Measurements from ENCODE around the gene MAS1L.

MAS1L gene

GRCh38 chr6:29487660-29488059 is at the start of gene MAS1L:
MAS1L (minus strand) TSS chr6:29487956; CDS start chr6:29487902, 54 bp downstream.
- no peak for DNase-seq (ENCODE audit: low spot score)

DNA sequence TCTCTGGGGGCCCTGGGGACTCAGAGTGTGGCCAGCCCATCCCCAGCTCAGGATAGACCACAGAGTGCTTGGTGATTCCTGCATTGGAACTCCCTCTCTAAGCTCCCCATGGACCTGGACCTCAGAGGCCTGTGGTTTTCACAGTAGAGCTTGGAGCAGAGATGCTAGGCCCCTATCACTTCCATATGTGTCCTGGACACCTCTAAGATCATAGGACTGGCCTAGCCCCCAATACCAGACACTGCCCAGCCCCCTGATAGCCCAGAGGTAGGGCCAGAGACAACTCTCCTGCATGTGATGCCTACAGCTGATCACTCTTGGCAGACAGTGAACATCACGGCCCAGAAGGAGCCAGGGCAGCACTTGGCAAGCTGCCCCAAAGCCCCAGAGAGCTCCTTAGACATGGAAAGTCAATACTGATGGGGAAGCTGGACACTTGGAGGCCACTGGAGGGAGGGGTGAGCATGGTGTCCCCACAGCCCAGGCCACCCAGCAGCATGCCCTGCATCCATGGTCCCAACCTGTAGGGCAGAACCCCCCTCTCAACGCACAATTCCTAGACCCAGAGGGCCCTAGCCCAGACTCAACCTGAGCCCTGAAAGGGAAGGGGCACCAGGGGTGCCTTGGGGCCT is 44.7 kb upstream of the MAS1L start:
- no peak for DNase-seq (ENCODE audit: low spot score)

DNA sequence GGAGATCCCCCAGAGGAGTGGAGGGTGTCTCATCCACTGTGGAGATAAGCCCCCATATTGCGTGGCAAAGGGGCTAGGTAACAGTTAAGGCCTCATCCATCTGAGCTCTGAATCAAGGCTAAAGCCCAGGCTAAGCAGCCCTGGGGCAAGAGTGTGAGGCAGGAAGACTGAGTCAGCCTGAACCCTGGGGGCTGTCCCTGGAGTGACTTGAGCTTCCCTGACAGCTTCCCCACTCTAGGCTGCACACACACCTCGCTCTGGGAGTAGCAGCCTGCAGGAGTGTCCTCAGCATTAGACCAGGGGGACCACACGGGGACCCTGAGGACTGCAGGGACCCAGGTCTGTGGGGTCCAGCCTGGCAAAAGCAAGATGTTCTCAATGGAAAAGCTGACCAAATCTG is 43.9 kb upstream of the MAS1L start:
- DNase-seq (ENCODE audit: low spot score), result no peak

- DNase-seq (ENCODE audit: low spot score), result no peak
Observed at GRCh38 chr6:29530671-29531310, 43.0 kb upstream of the MAS1L start.

DNA sequence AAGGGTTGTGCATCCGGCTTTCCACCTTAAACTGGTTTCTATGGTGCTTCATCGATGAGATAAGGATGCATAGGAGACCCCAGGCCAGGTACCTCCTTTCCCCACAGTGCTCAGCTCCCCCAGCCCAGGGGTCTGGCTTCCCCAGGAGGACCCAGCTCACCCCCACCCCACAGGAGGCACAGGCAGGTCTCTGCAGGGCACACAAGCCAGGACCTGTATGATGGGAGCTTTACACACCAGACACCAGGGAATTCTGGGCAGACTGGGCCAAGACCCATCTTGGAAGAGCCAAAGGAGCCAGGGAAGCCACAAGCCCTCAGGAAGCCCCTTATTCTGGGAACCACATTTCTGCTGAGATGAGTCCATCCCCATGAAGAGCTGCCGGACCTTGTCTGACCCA is 42.2 kb upstream of the MAS1L start:
- DNase-seq (ENCODE audit: low spot score), result no peak

DNA sequence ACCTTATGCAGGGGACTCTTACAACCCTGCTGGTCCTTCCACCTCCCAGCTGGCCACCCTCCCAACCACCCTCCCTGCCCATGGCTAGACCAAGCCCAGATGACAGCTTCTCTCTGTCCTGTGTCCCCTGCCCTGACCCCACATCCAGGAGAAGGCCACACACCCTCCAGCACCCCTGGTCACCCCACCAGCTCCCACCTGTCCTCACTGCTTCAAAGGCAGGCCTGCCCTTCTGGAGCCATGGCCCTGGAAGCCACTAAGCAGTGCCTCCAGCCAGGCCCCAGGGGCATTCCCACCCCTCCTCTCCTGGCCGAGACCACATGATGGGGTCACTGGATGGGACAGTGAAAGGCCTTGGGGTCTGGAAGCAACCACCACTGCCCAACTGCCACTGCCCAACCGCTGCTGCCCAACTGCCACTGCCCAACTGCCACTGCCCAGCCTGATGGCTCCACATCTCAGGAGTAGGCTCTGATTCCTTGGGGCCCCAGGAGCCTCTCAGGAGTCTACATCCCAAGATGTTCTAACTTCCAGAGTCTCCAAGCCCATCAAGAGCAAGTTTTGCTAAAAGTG is 41.3 kb upstream of the MAS1L start:
- DNase-seq (ENCODE audit: low spot score), result no peak

DNA sequence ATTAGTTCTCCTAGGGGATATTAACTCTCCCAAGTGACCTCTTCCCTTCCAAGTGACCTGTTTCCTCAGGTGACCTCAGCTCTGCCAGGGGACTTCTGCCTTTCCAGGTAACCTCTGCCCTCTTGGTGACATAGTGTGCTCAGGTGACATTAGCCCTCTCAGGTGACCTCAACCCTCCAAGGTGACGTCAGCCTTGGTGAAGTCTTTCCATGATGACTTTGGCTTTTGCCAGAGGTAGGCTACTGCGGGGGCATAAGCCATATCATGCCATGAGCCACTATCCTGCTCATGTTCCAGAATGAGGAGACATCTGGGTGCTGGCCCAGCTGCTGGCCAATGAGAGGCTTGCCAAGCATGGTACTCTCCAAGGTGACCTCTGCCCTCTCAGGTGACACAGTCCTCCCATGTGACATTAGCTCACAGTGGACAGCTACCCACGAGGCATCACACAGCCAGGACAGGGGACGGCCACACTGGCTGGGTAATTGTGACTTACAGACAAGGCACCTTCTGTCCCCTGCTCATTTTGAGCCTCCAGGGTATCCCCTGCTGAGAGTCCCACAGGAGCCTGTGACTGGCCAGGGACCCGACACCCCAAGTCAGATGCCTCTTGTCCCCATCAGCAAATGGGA is 40.7 kb upstream of the MAS1L start:
- DNase-seq (ENCODE audit: low spot score), result no peak

GRCh38 chr6:29527564-29527963 is 39.8 kb upstream of the MAS1L start:
- no peak for DNase-seq (ENCODE audit: low spot score)

DNA sequence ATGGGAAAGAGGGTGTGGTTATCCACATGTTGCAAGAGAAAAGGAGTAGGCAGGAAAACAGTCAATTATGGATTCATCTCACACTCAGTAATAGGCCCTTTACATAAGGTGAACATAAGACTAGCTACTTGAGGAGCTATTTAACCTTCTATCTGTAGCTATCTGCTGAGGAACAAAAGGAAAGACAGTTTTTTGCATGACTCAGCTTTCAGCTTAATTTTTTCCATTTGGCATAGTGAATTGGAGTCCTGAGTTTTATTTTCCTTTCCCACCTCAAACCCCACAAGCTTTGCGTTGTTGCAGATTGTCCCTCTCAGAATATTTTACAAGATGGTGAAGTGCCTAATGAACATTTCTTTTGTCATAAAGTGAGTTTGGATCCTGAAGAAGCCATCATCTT is 39.4 kb upstream of the MAS1L start:
- peak; percentile 3 for DNase-seq (ENCODE audit: low spot score)

GRCh38 chr6:29525311-29525639 is 37.5 kb upstream of the MAS1L start:
- no peak for DNase-seq (ENCODE audit: low spot score)

GRCh38 chr6:29524444-29525310 is 36.9 kb upstream of the MAS1L start:
- DNase-seq (ENCODE audit: low spot score), result no peak

- no peak for DNase-seq (ENCODE audit: low spot score)
Observed at GRCh38 chr6:29524044-29524443, 36.3 kb upstream of the MAS1L start.

DNA sequence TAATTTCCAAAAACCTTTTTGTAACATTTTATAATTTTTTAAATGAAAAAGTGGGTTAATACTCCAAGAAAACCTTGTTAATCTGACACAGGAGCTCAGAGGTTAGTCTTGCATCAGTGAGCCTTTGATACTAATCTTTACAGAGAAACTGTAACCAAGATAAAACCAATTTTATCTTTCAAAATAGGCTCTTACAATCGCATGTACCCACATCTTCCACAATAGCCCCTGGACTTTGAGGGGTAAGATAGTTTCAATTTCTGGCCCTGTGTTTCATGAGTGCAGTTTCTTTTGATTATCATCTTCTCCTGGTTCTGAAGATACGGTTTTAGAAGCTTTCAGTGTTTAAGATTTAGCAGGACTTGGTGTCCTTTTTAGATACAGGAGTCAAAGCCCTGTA is 34.5 kb upstream of the MAS1L start:
- DNase-seq (ENCODE audit: low spot score), result no peak

DNA sequence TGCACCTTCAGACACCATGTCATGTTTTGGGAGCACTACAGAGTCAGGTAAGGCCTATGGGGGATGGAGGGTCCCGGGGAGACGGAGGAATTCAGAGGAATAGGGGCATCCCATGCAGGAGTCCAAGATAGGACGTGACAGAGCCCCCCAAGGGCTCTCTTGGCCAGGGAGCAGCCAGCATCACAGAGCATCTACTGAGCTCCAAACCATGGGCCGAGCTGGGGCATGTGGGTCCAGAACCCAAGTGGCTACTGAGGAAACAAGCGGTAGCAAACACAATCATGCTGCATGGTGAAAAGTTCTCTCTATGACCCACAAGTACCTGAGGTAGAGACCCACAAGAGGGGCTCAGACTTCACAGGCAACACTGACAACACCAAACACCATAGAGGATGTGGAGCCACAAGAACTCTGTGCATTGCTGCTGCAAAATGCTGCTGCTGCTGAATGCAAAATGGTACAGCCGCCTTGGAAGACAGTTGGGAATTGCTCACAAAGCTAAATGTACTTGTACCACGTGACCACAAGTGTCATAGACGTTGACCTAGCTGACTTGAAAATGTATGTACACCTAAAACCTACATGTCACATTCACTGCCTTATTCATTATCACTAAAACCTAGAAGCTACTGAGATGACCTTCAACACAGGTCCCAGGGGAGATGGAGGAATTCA is 33.4 kb upstream of the MAS1L start:
- no peak for DNase-seq (ENCODE audit: low spot score)

DNA sequence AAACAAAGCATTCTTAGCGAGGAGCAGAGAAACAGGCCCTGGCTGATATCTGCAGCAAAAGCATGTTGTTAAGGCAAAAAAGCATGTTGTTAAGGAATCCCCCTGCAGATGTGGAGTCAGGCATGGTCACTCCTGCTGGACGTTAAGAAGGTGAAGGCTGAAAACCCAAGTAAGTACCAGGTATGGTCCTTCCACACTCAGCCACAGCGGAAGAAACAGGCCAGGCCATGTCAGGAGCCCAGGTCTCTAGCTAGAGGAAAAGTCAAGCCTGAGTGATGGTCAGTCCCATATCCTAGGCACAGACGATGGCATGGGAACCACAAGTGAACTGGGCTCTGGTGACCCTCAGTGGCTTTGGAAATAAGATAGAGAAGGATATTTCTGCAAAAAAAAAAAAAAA is 32.5 kb upstream of the MAS1L start:
- DNase-seq (ENCODE audit: low spot score), result no peak

DNA sequence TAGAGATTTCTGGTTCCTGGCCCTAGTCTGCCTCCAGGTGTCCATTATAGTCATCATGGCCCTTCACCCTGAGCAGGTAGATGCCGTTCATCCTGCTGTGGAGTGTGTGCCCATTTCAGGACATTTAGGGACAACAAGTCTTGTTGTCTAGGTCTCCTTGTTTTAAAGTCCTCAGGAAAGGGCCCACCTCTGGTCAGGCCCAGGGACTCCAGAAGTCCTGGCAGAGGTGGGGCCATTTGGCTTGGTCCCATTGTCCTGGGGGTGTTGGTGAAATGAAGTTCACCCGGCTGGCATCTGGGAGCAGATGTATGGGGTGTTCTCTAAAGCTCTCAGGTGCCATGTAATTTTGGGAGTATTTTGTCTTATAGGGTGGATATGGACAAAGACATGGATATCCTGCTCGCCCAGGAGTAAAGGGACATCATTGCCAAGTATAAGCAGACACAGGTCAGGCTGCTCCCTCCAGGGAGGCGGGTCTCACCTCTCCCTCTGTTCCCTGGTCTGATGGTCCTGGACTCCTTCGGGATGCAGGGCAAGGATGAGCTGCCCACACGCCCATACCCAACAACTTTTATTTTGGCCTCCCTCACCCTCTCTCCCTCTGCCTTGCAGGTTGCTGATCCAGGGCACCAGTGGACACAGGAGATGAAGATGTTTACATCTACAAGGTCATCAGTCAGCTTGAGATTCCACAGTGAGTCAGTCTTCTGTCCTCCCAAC is 31.7 kb upstream of the MAS1L start:
- no peak for DNase-seq (ENCODE audit: low spot score)

DNA sequence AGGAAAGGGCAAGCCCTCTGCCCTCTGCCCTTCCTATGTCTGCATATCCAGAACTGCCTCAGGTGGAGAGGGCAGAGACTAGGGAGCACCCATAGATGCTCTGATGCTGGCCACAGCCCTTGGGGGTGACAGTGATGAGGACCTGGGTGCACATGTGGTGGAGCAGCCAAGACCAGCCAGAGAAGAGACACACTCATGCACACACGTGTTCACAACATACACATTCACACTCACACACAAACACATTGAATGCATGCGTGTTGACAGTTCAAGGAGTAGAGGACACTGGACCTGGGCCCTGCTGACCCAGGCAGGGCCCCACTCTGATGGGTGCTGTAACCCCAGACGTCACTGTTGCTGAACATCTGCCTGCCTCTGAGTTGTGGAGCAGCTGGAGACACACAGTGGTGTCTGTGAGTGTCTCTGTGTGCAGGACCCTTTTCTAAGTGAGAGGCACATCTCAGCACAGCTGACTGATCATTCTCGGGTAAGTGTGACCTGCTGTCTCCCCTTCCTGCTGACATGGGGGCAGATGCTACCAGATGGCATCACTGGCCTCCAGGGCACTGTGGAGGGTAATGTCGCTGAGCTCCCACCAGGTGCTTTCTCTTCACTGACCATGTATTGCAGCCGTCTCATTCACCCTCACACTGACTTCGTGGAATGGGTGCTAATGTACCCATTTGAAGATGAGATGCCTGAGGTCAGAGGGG is 30.1 kb upstream of the MAS1L start:
- no peak for DNase-seq (ENCODE audit: low spot score)

- DNase-seq (ENCODE audit: low spot score), result no peak
Observed at GRCh38 chr6:29517245-29517644, 29.5 kb upstream of the MAS1L start.

- DNase-seq (ENCODE audit: low spot score), result no peak
Observed at GRCh38 chr6:29516108-29516507, 28.4 kb upstream of the MAS1L start.

DNA sequence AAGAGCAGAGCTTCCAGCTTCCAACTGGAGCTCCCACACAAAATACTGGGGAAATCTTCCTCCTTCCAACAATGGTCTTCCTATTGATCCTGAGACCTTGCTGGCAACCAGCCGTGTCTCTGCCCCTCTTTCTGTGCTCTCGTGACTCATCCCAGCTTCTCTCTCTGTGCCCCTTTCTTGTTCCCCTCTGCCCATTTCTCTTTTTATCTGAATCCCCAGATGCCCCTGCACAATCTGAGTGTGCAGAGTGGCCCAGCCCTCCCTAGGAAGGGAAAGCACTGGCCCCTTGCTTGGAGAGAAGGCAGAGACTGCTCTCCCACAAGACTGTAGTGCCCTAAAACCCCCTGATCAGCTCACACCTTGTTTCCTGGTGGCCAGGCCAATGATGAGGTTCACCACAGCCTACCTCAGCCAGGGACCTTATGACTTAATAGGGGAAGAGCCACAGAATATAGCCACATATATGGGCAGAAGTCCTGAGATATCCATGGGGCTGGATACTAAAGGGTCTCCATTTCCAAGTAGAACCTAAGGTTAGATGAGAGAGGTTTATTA is 23.1 kb upstream of the MAS1L start:
- no peak for DNase-seq (ENCODE audit: low spot score)

Measured in putamen (tissue), 1 donor.